ENCODE data around the gene ZNF608. TPM values are rescaled to one million over a fixed set of nuclear protein-coding genes. Genes with fewer than 3 reads are reported as not detected.

ZNF608 gene
- total RNA-seq, 1 experiment from 2014 or later: 0.96 TPM

DNA sequence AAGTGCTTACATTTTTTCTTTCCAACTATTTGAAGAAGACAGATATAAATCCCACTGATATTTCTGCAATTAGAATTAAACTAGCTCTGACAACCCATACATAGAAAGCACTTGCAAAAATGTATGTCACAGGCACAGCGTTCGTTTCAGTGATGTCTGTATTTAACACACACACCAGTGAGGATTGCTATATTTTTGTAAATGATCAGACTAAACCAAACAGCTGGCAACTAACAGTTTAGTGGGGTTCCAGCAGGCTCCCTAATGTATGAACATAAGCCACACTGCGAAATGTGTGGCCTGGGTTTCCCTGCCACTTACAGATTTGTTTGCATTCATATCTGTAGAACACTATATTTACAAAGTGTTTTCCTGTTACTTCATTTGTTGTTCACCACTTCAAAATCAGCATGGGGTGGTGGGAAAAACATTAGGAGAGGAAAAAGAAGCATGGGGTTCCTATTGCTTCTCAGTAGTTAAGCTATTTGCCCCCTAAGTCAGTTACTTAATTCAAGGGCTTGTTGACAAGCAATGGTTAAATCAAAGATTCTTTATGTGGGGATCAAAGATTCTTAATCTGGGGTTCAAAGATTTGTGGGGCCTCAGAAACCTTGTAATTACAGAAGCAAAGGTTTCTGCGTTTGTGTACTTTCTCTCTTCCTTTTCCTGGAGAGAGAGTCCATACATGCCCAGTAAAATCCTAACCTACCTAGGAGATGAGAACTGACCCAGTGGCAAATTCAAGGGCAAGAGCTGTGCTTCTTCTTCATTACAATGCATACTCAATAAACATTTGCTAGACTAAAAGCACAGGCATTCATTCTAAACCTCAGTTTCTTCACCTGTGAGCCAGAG, 27.1 kb downstream of the ZNF608 start:
- no peak for DNase-seq (ENCODE audit: low read depth)

GRCh38 chr5:124718380-124718789, 28.1 kb downstream of the ZNF608 start:
- no peak for DNase-seq (ENCODE audit: low read depth)

- no peak for DNase-seq (ENCODE audit: low read depth)
Observed at GRCh38 chr5:124716169-124716568, 30.3 kb downstream of the ZNF608 start.

DNA sequence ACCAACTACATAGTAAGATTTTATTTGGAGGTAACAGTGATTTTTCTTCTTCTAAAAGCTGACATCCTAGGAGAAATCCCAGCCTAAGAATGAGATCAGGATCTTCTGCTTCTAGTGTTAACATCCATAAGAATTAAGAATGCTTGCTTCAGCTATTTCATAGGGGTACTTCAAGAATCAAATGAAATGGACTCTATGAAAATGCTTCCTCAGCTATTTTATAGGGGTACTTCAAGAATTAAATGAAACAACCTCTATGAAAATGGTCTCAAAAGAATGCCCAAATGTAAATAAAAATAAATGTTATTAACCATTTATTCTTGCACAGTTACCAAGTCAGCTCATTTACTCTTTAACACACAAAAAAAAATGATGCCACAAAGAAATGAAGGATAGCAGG, 31.5 kb downstream of the ZNF608 start:
- DNase-seq (ENCODE audit: low read depth): no peak

- DNase-seq (ENCODE audit: low read depth): no peak
Observed at GRCh38 chr5:124713595-124713994, 32.8 kb downstream of the ZNF608 start.

- no peak for DNase-seq (ENCODE audit: low read depth)
Observed at GRCh38 chr5:124712731-124713305, 33.6 kb downstream of the ZNF608 start.

GRCh38 chr5:124708086-124708485, 38.4 kb downstream of the ZNF608 start:
- no peak for DNase-seq (ENCODE audit: low read depth)

GRCh38 chr5:124707520-124707919, 38.9 kb downstream of the ZNF608 start:
- no peak for DNase-seq (ENCODE audit: low read depth)

DNA sequence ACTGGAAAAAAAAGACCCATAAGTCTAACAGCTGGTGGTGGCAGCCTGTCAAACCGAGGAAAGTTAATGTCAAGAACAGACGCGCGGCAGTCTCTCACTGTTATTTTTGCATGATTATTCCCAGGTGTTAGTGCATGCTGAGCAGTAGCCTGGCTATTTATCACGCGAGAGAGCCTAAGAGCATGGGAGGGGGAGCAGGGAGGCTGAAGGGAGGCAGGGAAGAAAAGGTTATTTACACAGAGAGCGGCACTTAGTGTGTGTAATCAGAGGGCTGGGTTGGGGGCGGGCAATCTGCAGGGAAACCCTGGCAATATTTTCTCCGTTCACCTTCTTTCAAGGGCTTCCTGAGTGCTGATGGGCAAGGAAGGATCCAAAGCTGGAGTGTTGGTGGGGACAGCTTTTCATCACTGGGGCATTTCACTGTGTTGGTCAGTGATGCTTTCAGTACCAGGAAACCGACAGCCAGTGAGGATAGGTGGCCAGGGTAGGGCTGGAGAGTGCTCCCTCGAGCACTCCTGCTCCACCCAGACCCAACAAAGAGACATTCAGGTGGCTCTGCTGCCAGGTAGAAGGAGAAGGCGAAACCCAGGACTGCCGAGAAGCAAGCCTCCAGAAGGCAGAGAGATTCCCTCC, 39.6 kb downstream of the ZNF608 start:
- DNase-seq (ENCODE audit: low read depth): no peak

- DNase-seq (ENCODE audit: low read depth): no peak
Observed at GRCh38 chr5:124706051-124706450, 40.4 kb downstream of the ZNF608 start.

DNA sequence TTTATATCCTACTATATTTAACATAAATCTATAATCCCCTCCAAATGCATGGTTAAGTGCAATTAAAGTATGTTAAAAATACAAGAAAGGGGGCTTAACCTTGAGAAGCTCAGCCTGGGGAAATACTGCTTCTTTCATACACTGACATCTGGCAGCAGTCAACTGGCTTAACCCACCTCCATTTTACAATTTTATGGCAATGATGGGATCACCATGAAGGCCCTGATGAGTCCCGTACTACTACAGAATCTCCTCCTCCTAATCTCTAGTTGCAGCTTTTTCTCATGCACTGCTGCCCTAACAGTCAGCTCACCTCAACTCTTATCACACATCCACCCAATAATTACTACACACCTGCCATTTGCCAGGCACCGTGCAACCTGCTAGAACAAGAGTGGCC, 40.9 kb downstream of the ZNF608 start:
- no peak for DNase-seq (ENCODE audit: low read depth)

- no peak for DNase-seq (ENCODE audit: low read depth)
Observed at GRCh38 chr5:124704594-124705284, 41.7 kb downstream of the ZNF608 start.

GRCh38 chr5:124703995-124704394, 42.4 kb downstream of the ZNF608 start:
- DNase-seq (ENCODE audit: low read depth): no peak

DNA sequence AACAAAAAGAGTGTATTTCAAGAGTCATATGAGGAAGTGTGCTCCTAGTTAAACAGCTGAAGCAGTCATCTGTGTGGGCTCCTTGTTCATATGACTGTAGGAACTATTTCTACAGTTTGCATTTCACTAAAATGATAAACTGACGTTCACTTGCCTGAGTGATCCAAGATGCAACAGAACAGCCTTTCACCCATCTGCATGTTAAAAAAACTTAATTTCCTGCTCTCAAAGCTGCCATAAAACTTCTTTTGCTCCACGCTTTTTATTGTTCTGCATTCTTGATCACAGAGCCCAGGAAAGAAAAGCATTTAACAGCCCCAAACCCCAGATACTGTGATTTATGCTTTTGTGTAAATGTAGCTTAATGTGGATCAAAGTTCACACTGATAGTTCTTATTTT, 43.9 kb downstream of the ZNF608 start:
- no peak for DNase-seq (ENCODE audit: low read depth)

DNA sequence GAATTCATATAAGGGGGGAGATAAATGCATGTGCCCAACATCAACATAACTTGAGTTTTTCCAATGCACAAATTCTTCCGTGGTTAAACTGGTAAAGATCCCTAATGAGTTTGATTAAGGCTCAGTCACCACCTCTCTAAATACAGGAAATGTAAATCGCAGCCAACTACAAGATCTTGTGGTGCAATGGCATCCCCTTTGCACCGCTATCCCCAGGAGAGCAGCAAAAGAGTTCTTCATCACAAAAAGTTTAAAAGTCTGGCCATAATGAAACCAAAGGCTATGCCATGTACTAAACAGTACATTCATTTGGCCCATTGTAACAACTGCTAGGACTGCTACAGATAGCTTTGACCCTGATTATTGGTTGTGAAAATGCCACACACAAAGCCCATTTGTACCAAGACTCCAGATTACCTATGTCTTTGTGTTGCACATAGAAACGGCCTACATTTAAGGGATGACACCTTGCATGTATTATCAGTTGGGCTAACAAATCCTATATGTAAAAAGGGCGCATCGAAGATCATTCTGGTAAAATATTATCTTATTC, 44.5 kb downstream of the ZNF608 start:
- no peak for DNase-seq (ENCODE audit: low read depth)

- DNase-seq (ENCODE audit: low read depth): no peak
Observed at GRCh38 chr5:124701016-124701415, 45.4 kb downstream of the ZNF608 start.

DNA sequence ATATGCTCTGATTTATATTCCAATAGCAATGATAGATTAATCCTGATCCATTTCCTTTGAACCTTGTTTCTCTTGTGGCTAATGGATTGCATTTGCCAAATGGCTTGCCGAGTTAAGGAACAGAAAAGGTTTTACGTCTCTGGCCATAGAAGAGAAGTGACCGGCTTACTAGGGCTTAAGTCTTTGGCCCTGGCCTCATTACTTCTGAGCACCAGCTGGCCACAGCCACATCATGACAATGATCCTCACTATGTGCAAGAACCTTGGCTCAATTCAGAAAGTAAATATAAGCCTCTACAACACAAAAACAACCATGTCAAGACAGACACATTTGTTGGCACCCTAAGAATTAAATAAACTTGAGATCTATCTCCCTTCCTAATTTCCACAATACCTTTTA, 46.1 kb downstream of the ZNF608 start:
- DNase-seq (ENCODE audit: low read depth): no peak

DNA sequence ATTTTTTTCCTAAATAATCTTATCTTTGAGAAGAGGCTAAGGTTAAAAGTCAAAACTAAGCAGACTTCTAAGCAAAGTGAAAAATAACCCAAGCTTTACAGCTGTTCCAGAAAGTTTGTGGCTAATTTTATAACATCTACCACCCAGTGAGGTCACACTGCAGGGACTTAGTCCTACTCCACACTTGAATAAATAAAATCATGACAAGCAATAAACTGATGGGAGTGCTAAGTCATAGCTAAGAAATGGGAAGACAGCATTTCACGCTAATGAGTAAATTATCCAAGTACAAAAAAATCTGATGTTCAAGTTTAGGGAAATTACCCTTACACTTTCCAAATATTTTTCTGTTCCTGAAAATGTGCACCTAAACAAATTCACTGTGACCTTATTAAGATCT, 47.7 kb downstream of the ZNF608 start:
- no peak for DNase-seq (ENCODE audit: low read depth)

DNA sequence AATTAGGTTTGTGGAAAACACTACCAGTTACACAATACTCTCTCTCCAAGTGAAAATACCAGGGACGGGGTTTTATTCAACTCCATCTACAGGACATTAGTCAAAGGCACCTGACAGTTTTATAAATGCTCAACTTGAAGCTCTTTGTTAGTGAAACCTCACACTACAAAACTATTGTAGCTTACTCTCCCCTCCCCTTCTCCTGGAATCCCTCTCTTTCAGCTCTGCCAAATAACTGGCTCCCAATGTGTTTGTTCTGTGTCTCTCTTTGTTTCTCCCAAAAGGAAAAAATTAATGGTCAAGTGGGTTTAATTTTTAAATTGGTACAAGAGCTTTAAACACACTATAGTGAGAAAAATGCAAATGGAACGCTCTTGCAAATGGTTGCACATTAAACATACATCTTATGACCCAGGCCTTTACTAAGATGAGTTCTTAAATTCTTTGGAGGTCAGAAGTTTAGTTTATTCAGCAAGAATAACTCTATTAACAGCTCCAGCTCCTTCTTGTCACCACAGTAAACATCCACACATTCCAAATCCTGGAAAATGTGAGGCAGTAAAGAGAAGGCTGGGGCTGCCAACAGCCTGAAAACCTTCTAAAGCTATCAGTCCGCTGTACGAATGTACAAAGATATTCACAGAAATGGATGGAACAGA, 48.4 kb downstream of the ZNF608 start:
- no peak for DNase-seq (ENCODE audit: low read depth)

DNA sequence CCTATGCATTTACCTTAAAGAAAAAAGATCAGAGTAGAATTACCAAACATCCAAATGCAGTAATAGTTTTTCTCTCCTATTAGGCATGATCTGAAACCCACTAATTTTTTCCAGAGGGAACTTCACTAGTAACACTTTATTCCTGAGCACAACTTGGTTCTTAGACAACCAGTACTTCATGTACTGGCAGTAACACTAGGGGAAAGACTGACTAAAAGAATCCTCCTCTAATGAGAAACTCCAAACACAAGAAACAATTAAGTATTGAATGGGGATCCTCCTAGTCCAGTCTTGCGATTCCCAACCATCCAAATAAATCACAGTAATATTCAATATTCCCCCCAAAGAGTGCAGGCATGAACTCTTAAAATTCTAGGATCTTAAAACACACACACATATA, 48.9 kb downstream of the ZNF608 start:
- DNase-seq (ENCODE audit: low read depth): no peak

DNA sequence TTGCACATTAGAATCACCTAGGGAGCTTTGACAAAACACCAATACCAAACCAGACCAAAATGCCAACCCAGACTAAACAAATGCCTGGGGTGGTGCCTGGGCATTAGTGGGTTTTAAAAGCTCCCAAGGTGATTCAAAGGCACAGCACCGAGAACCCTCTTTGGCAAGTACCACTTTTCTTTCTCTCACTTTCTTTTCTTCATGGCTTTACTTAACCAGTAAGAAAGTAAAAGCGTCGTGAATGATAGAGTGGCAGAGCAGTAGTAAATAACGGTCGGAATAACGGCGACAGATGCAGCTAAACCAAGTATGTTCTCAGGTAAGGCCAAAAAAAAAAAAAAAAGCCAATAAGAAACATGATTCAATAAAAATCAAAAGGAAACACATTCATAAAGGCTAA, 49.5 kb downstream of the ZNF608 start:
- DNase-seq (ENCODE audit: low read depth): no peak

Measured in HT1080 (cell line).